ENCODE data around the gene NSDHL. TPM values are rescaled to one million over a fixed set of nuclear protein-coding genes. Genes with fewer than 3 reads are reported as not detected.

NSDHL gene
- total and polyA plus RNA-seq, 2 of the 13 experiments (the other 11 are each of a cell fraction or from before 2014, with no cell fraction given), result 26.2 to 49.3 TPM

DNA sequence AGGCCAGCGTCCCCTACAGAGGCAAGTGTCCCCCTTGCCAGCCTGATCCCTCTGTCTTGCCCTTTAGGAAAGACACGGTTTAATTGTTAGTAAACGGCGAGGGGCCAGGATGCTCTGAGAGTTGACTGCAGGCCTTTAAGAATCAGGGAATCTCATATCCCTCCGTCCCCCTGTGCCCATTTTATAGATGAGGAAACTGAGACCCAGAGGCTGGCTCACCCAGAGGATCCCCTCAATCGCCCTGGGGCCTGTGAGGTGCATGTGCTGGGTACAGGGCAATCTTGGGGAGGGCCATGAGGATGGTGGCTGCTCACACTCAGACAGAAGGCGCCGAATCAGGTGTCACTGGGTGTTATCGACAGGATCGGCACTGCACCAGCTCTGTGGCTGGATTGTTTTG, 67.6 kb downstream of the NSDHL start:
- no CpG with 5 or more reads among the region's 10 CpGs for WGBS (ENCODE audit: low lambda C conversion rate)
- Histone ChIP-seq H3K79me2 (ENCODE audit: insufficient read depth, low read length) (no peaks in the 10 kb centered on the region), H3K36me3 (replicated peaks in 1 of 2; ENCODE audit: control insufficient read depth in 1 of 2, insufficient read depth in 2 of 2, low read length in 2 of 2) (no peaks in the 10 kb centered on the region), H3K4me3 (replicated peaks in 1 of 3; ENCODE audit: insufficient read depth in 1 of 3, low read depth in 2 of 3, low read length in 3 of 3) (no peak overlapping the region), H3K9ac (ENCODE audit: insufficient read depth, low read depth, low read length) (no peak overlapping the region), H3K4me2 (ENCODE audit: low read depth, low read length) (0 out of 2 replicates have a peak overlapping the region, but pooled peaks have one; percentile 12), H3K27me3 (ENCODE audit: control insufficient read depth in 1 of 2, insufficient read depth in 2 of 2, low read length in 2 of 2) (peaks cover 0 to 11% of the 10 kb centered on the region in 2 experiments; a peak in 2 of 5 replicates), H4K20me1 (ENCODE audit: insufficient read depth, low read length) (no peaks in the 10 kb centered on the region), H3K9me3 (ENCODE audit: low read length) (no peaks in the 10 kb centered on the region), H3K4me1 (ENCODE audit: insufficient read depth, low read length) (no peaks in the 10 kb centered on the region), H2AFZ (ENCODE audit: low read length) (no peak overlapping the region), H3K27ac (ENCODE audit: extremely low read length, insufficient read depth, low read length) (no peak overlapping the region)
- TF ChIP-seq ZNF629 (CRISPR knock-in tag; conservative IDR thresholded peaks at IDR 0.05), result peak; percentile 66
- TF ChIP-seq, protein P1, sequence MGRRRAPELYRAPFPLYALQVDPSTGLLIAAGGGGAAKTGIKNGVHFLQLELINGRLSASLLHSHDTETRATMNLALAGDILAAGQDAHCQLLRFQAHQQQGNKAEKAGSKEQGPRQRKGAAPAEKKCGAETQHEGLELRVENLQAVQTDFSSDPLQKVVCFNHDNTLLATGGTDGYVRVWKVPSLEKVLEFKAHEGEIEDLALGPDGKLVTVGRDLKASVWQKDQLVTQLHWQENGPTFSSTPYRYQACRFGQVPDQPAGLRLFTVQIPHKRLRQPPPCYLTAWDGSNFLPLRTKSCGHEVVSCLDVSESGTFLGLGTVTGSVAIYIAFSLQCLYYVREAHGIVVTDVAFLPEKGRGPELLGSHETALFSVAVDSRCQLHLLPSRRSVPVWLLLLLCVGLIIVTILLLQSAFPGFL (CRISPR knock-in tag; IDR thresholded peaks at IDR 0.05), result no peak
- in situ Hi-C loops (cut with HindIII; ENCODE audit: extremely low pct_ligation_motif_present, low pct_unique_long_range_greater_than_20kb) (no loop called here), intact Hi-C loops (cut with micrococcal nuclease; ENCODE audit: unreplicated experiment) (no loop called here)
- ChIA-PET CTCF (ENCODE audit: low intra/inter-chr PET ratio, low total read pairs) (no interaction called here), POLR2A (no interaction called here)
- no peak for FAIRE-seq
- no peak for ATAC-seq
- BruUV-seq (replicated peaks), result no TSS peak
- no peak for DNase-seq (ENCODE audit: low spot score)

DNA sequence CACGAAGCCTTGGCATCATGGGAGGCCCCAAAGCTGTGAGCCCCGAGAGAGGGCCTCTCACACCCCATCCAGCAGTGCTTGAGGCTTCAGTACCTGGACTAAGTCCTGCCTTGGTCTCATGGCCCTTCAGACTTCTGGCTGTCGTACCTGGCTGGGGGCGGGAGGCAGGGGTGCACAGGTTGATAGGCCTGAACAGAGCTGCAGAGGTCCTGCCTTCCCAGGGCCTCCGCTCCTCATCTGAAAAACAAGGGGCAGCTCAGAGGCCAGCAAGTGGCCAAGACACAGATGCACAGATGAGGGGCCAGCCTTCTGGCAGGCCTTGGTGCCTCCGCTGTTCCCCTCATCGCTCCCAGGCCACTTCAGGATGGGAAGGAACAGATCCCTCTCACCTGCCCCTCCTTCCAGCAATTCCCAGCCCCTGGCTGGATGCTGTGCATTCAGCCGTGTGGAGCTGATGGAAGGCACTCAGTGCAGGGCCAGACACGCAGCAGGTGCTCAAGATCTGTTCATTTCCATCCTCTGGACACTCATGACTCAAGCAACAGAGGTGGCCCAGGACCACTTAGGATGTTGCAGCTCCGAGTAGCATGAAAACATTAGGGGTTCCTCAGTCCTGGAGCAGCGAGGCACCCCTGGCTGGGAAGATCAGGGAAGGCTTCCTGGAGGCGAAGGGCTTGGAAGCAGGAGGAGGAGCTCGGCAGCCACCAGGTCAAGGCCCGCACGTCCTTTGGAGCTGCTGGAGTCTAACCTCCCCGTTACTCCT, 68.4 kb downstream of the NSDHL start:
- Histone ChIP-seq H2AFZ (ENCODE audit: low read length) (no peak overlapping the region), H3K27ac (ENCODE audit: extremely low read length, insufficient read depth, low read length) (no peak overlapping the region), H3K4me1 (ENCODE audit: insufficient read depth, low read length) (no peaks in the 10 kb centered on the region), H3K4me3 (replicated peaks in 1 of 3; ENCODE audit: insufficient read depth in 1 of 3, low read depth in 2 of 3, low read length in 3 of 3) (no peak overlapping the region), H3K9me3 (ENCODE audit: low read length) (no peaks in the 10 kb centered on the region), H3K9ac (ENCODE audit: insufficient read depth, low read depth, low read length) (no peak overlapping the region), H3K4me2 (ENCODE audit: low read depth, low read length) (no peak overlapping the region), H3K79me2 (ENCODE audit: insufficient read depth, low read length) (no peaks in the 10 kb centered on the region), H3K27me3 (ENCODE audit: control insufficient read depth in 1 of 2, insufficient read depth in 2 of 2, low read length in 2 of 2) (peaks cover 0 to 11% of the 10 kb centered on the region in 2 experiments; a peak in 2 of 5 replicates), H4K20me1 (ENCODE audit: insufficient read depth, low read length) (no peaks in the 10 kb centered on the region), H3K36me3 (replicated peaks in 1 of 2; ENCODE audit: control insufficient read depth in 1 of 2, insufficient read depth in 2 of 2, low read length in 2 of 2) (no peaks in the 10 kb centered on the region)
- ChIA-PET POLR2A (no interaction called here), CTCF (ENCODE audit: low intra/inter-chr PET ratio, low total read pairs) (no interaction called here)
- no TSS peak for BruUV-seq (replicated peaks)
- in situ Hi-C loops (cut with HindIII; ENCODE audit: extremely low pct_ligation_motif_present, low pct_unique_long_range_greater_than_20kb), result no loop called here
- no peak for ATAC-seq
- DNase-seq (ENCODE audit: low spot score), result no peak
- FAIRE-seq, result no peak
- intact Hi-C loops (cut with micrococcal nuclease; ENCODE audit: unreplicated experiment), result no loop called here
- WGBS (ENCODE audit: low lambda C conversion rate), result no CpG with 5 or more reads among the region's 16 CpGs
- no peak for TF ChIP-seq ZNF75D (CRISPR knock-in tag; IDR thresholded peaks at IDR 0.05; ENCODE audit: borderline replicate concordance)
- TF ChIP-seq CREM (IDR thresholded peaks at IDR 0.05), result no peak
- no peak for TF ChIP-seq CREM (CRISPR knock-in tag; IDR thresholded peaks at IDR 0.05)
- no peak for TF ChIP-seq RFX1 (IDR thresholded peaks at IDR 0.05)
- no peak for TF ChIP-seq MED1 (CRISPR knock-in tag; IDR thresholded peaks at IDR 0.05)
- TF ChIP-seq ZMYM2 (CRISPR knock-in tag; IDR thresholded peaks at IDR 0.05), result no peak
- TF ChIP-seq, protein P2, sequence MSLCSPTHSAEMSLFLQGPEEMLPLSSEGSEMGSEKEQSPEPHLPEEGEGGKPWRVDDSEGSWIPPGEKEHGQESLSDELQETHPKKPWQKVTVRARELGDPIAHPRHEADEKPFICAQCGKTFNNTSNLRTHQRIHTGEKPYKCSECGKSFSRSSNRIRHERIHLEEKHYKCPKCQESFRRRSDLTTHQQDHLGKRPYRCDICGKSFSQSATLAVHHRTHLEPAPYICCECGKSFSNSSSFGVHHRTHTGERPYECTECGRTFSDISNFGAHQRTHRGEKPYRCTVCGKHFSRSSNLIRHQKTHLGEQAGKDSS (CRISPR knock-in tag; IDR thresholded peaks at IDR 0.05; ENCODE audit: borderline replicate concordance, low read depth), result no peak
- TF ChIP-seq ZNF577 (CRISPR knock-in tag; IDR thresholded peaks at IDR 0.05; ENCODE audit: borderline replicate concordance, low read depth), result no peak
- no peak for TF ChIP-seq PCBP1 (IDR thresholded peaks at IDR 0.05; ENCODE audit: borderline replicate concordance, low read depth, low read length)
- no peak for TF ChIP-seq ATRX (CRISPR knock-in tag; IDR thresholded peaks at IDR 0.05; ENCODE audit: borderline replicate concordance)
- TF ChIP-seq, protein P3, sequence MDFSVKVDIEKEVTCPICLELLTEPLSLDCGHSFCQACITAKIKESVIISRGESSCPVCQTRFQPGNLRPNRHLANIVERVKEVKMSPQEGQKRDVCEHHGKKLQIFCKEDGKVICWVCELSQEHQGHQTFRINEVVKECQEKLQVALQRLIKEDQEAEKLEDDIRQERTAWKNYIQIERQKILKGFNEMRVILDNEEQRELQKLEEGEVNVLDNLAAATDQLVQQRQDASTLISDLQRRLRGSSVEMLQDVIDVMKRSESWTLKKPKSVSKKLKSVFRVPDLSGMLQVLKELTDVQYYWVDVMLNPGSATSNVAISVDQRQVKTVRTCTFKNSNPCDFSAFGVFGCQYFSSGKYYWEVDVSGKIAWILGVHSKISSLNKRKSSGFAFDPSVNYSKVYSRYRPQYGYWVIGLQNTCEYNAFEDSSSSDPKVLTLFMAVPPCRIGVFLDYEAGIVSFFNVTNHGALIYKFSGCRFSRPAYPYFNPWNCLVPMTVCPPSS (IDR thresholded peaks at IDR 0.05), result no peak
- no peak for TF ChIP-seq ZEB1 (IDR thresholded peaks at IDR 0.05; ENCODE audit: insufficient replicate concordance, low read depth)
- TF ChIP-seq, protein P4, sequence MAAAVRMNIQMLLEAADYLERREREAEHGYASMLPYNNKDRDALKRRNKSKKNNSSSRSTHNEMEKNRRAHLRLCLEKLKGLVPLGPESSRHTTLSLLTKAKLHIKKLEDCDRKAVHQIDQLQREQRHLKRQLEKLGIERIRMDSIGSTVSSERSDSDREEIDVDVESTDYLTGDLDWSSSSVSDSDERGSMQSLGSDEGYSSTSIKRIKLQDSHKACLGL (CRISPR knock-in tag; IDR thresholded peaks at IDR 0.05), result no peak
- TF ChIP-seq ZNF709 (CRISPR knock-in tag; IDR thresholded peaks at IDR 0.05), result no peak

Measured in HepG2 (cell line).